Erythroblast (primary cell): Measurements from ENCODE around the gene GRIP2.

Source experiments
- GATA1 ChIP-seq: IDR thresholded peaks from 2 replicates; pipeline ENCODE4 v1.6.1; 2011; ENCODE audit warnings: low read depth, mild to moderate bottlenecking, control low read depth, low read length, moderate library complexity
- POLR2A ChIP-seq: IDR thresholded peaks from 2 replicates; pipeline ENCODE4 v1.6.1; 2011; ENCODE audit warnings: mild to moderate bottlenecking, low read length

DNA sequence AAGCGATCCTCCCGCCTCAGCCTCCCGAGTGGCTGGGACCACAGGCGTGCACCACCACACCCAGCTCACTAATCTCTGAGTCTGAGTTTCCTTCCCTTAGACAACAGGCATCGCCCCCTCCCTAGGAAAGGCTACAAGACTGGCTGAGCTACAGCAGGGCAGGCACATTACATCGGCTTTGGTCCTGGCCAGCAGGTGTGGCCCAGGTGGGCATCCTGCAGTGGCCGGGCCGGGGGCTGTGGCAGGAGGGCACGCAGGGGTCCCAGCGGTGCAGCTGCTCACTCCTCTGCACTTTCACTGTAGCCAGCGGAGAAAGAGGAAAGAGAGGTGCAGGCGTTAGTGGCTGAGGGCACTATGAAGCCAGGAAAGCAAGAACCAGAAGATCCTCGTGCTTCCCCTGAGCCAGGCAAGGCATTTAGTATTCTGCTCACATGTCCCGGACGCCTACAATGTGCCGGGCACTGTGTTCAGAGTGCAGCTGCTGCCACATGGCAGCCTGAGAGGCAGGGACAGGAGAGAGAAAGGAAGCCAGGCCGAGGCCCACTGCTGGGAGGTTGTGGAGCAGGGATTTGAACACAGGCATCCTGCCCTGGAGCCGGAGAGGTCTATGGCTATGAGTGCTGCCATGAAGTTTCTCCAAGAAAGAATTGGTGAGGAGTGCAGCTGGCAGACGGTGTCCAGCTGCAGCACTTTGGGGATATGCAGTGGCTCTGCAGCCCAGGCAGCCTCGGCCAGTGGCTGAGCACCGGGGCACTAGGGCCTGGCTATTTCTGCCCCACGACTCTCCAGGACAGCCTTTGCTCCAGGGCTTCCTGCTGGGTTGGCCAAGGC, 22.3 kb downstream of the GRIP2 start:
- TF ChIP-seq POLR2A (no peak), GATA1 (no peak)
